Measurements from ENCODE around the gene NAB1.

GRCh38 chr2:190655113-190655512 lies 6.2 kb downstream of the NAB1 start:
- no peak for TF ChIP-seq ZNF274 (IDR thresholded peaks at IDR 0.05; ENCODE audit: low read length)
- TF ChIP-seq ZNF274 (tag by site-specific recombination; IDR thresholded peaks at IDR 0.05; ENCODE audit: borderline replicate concordance) = no peak
- TF ChIP-seq ZNF221 (tag by site-specific recombination; IDR thresholded peaks at IDR 0.05; ENCODE audit: borderline replicate concordance) = no peak
- no peak for TF ChIP-seq ZNF174 (tag by site-specific recombination; IDR thresholded peaks at IDR 0.05)
- no peak for TF ChIP-seq YY1 (tag by site-specific recombination; IDR thresholded peaks at IDR 0.05)
- no peak for TF ChIP-seq ZNF311 (tag by site-specific recombination; IDR thresholded peaks at IDR 0.05; ENCODE audit: borderline replicate concordance)
- TF ChIP-seq CTCF (tag by site-specific recombination; IDR thresholded peaks at IDR 0.05) = no peak
- no peak for TF ChIP-seq ZNF514 (tag by site-specific recombination; IDR thresholded peaks at IDR 0.05)
- TF ChIP-seq REST (tag by site-specific recombination; IDR thresholded peaks at IDR 0.05) = no peak
- TF ChIP-seq ZNF707 (tag by site-specific recombination; IDR thresholded peaks at IDR 0.05) = no peak
- TF ChIP-seq ZNF366 (tag by site-specific recombination; conservative IDR thresholded peaks at IDR 0.05) = no peak
- TF ChIP-seq ZNF629 (tag by site-specific recombination; IDR thresholded peaks at IDR 0.05) = no peak
- no peak for TF ChIP-seq ZNF692 (tag by site-specific recombination; IDR thresholded peaks at IDR 0.05)
- TF ChIP-seq ZNF121 (tag by site-specific recombination; IDR thresholded peaks at IDR 0.05) = no peak

All from HEK293 (cell line).